A549 (cell line): ENCODE results near the gene SLC27A2. TPM values are rescaled to one million over a fixed set of nuclear protein-coding genes. Genes with fewer than 3 reads are reported as not detected.
A peak's percentile ranks its signal among the peaks of the same experiment; 100 is the strongest.

Experiments used
- ATAC-seq, 2 experiments: fragments of 200-7000 bp in 1 of 2; fragments of >200 bp in 1 of 2; cut with Nextera tagmentation in 1 of 2; cut with Tn5 transposase in 1 of 2; 3 replicates each; pipeline versions ENCODE4 v1.8.0 to v1.9.1; 2018 to 2020; ENCODE audit warnings: mild to moderate bottlenecking in 1 of 2, moderate library complexity in 1 of 2
- CTCF ChIA-PET: fragments of 300-600 bp; sonication (Branson Sonifier 250); formaldehyde crosslinking; extraction: SDS; loops from one replicate; lab custom pipeline; 2021; ENCODE audit warnings: antibody characterized with exemption, inconsistent platforms; lab: Yijun Ruan, JAX
- POLR2A ChIA-PET: fragments of 350-600 bp; formaldehyde crosslinking; extraction: SDS; loops from one replicate; lab custom pipeline; 2021; ENCODE audit warnings: antibody characterized with exemption, inconsistent platforms; lab: Yijun Ruan, JAX
- DNase-seq, 2 experiments: peaks; one replicate each; pipeline versions ENCODE4 v3.0.0 to v3.0.0-alpha.2; 2011 to 2016; ENCODE audit warnings: low read depth in 1 of 2, low spot score in 1 of 2
- FAIRE-seq: peaks from 2 replicates; lab custom pipeline; 2011; peaks lifted over from hg19 to GRCh38; lab: Jason Lieb, UNC
- H3K27ac ChIP-seq, 2 experiments: fragments of >200 bp; sonication (Bioruptor Twin); formaldehyde crosslinking; 3 replicates each; pipeline ENCODE4 v1.5.1; 2016 to 2017
- H3K4me1 ChIP-seq: fragments of >200 bp; sonication (Bioruptor Twin); formaldehyde crosslinking; 3 replicates; pipeline ENCODE4 v1.6.1; 2016
- H3K4me2 ChIP-seq: fragments of >200 bp; sonication (Bioruptor Twin); formaldehyde crosslinking; 3 replicates; pipeline ENCODE4 v1.6.1; 2016
- H3K4me3 ChIP-seq: fragments of >200 bp; sonication (Bioruptor Twin); formaldehyde crosslinking; 3 replicates; pipeline ENCODE4 v1.5.1; 2016
- H3K9me3 ChIP-seq: fragments of >200 bp; sonication (Bioruptor Twin); formaldehyde crosslinking; 3 replicates; pipeline ENCODE4 v1.6.1; 2016
- ATOH8 ChIP-seq: fragments of 250-450 bp; sonication (Bioruptor Pico); IDR thresholded peaks from 2 replicates; pipeline ENCODE4 v1.5.0; 2020; ENCODE audit warnings: low read depth, mild to moderate bottlenecking, moderate library complexity
- CBX2 ChIP-seq: fragments of 200-600 bp; sonication (generic); IDR thresholded peaks from 2 replicates; pipeline ENCODE4 v1.6.1; 2016; ENCODE audit warnings: low read depth, mild to moderate bottlenecking, borderline replicate concordance
- CEBPB ChIP-seq, 2 experiments: fragments of >200 bp in 1 of 2; sonication (Bioruptor Twin) in 1 of 2; formaldehyde crosslinking in 1 of 2; IDR thresholded peaks; 2 replicates each; pipeline ENCODE4 v1.6.1; 2012 to 2016
- CHD4 ChIP-seq: fragments of 200-600 bp; sonication (generic); IDR thresholded peaks from 2 replicates; pipeline ENCODE4 v1.6.1; 2016; ENCODE audit warnings: antibody characterized with exemption, mild to moderate bottlenecking, borderline replicate concordance
- EHMT2 ChIP-seq: fragments of 200-600 bp; sonication (generic); IDR thresholded peaks from 2 replicates; pipeline ENCODE4 v1.6.1; 2016; ENCODE audit warnings: antibody characterized with exemption, low read depth, mild to moderate bottlenecking, moderate library complexity
- ELK1 ChIP-seq: fragments of 150-350 bp; IDR thresholded peaks from 2 replicates; pipeline ENCODE4 v1.6.1; 2014; ENCODE audit warnings: low read depth, mild to moderate bottlenecking, low read length
- EP300 ChIP-seq, 2 experiments: fragments of >200 bp; sonication (Bioruptor Twin); formaldehyde crosslinking; IDR thresholded peaks; 2 replicates in 1 of 2; 3 replicates in 1 of 2; pipeline ENCODE4 v1.6.1; 2016 to 2017
- ESRRA ChIP-seq: fragments of 150-350 bp; IDR thresholded peaks from 2 replicates; pipeline ENCODE4 v1.6.1; 2014; ENCODE audit warnings: mild to moderate bottlenecking, low read length, borderline replicate concordance
- FOSB ChIP-seq: fragments of 250-450 bp; sonication (Bioruptor Pico); IDR thresholded peaks from 2 replicates; pipeline ENCODE4 v1.5.0; 2020; ENCODE audit warnings: mild to moderate bottlenecking, moderate library complexity
- FOXS1 ChIP-seq: fragments of 250-450 bp; sonication (Bioruptor Pico); IDR thresholded peaks from 2 replicates; pipeline ENCODE4 v1.5.0; 2020; ENCODE audit warnings: mild to moderate bottlenecking, moderate library complexity
- GATA3 ChIP-seq: IDR thresholded peaks from 2 replicates; pipeline ENCODE4 v1.6.1; 2012; ENCODE audit warnings: borderline replicate concordance
- HOXB5 ChIP-seq: fragments of 250-450 bp; sonication (Bioruptor Pico); IDR thresholded peaks from 2 replicates; pipeline ENCODE4 v1.5.0; 2020; ENCODE audit warnings: mild to moderate bottlenecking, moderate library complexity
- JUN ChIP-seq, 2 experiments: fragments of >200 bp; sonication (Bioruptor Twin); formaldehyde crosslinking; IDR thresholded peaks; 2 replicates in 1 of 2; 3 replicates in 1 of 2; pipeline ENCODE4 v1.6.1; 2016 to 2017
- KDM1A ChIP-seq: fragments of 200-600 bp; sonication (generic); IDR thresholded peaks from 2 replicates; pipeline ENCODE4 v1.6.1; 2016; ENCODE audit warnings: low read depth, mild to moderate bottlenecking
- MAFK ChIP-seq: fragments of 450-650 bp; IDR thresholded peaks from 2 replicates; pipeline ENCODE4 v1.6.1; 2014; ENCODE audit not compliant: partially characterized antibody
- MAZ ChIP-seq: fragments of 150-350 bp; IDR thresholded peaks from 2 replicates; pipeline ENCODE4 v1.6.1; 2014; ENCODE audit warnings: antibody characterized with exemption, low read depth, low read length, borderline replicate concordance
- MYC ChIP-seq: IDR thresholded peaks from 2 replicates; pipeline ENCODE4 v1.6.1; 2012; ENCODE audit warnings: mild to moderate bottlenecking, inconsistent platforms, low read length, improper control_type of control experiment, borderline replicate concordance
- NR3C1 ChIP-seq: fragments of >200 bp; sonication (Bioruptor Twin); formaldehyde crosslinking; IDR thresholded peaks from 3 replicates; pipeline ENCODE4 v1.6.1; 2017
- POLR2A ChIP-seq: IDR thresholded peaks from 2 replicates; pipeline ENCODE4 v1.6.1; 2012; ENCODE audit warnings: mild to moderate bottlenecking, low read length
- POLR2AphosphoS2 ChIP-seq: conservative IDR thresholded peaks from 2 replicates; pipeline ENCODE4 v1.6.1; 2012; ENCODE audit warnings: low read length, improper control_type of control experiment, inconsistent platforms
- RAD21 ChIP-seq, 2 experiments: fragments of >200 bp in 1 of 2; sonication (Bioruptor Twin) in 1 of 2; formaldehyde crosslinking in 1 of 2; IDR thresholded peaks in 1 of 2; conservative IDR thresholded peaks in 1 of 2; 2 replicates in 1 of 2; 3 replicates in 1 of 2; pipeline ENCODE4 v1.6.1; 2012 to 2018; ENCODE audit warnings: inconsistent platforms in 1 of 2
- RNF2 ChIP-seq: fragments of 200-600 bp; sonication (generic); IDR thresholded peaks from 2 replicates; pipeline ENCODE4 v1.6.1; 2016; ENCODE audit warnings: low read depth, mild to moderate bottlenecking, antibody characterized with exemption, moderate library complexity, borderline replicate concordance
- TP53 ChIP-seq: fragments of 250-450 bp; sonication (Bioruptor Pico); IDR thresholded peaks from 2 replicates; pipeline ENCODE4 v1.5.0; 2021; ENCODE audit warnings: mild to moderate bottlenecking, moderate library complexity
- ZC3H11A ChIP-seq: fragments of 450-650 bp; IDR thresholded peaks from 2 replicates; pipeline ENCODE4 v1.6.1; 2014; ENCODE audit warnings: antibody characterized with exemption, mild to moderate bottlenecking
- ZNF302 ChIP-seq: fragments of 250-450 bp; sonication (Bioruptor Pico); IDR thresholded peaks from 2 replicates; pipeline ENCODE4 v1.9.0; 2021; ENCODE audit warnings: inconsistent platforms, mild to moderate bottlenecking, moderate library complexity
- ZSCAN20 ChIP-seq: fragments of 250-450 bp; sonication (Bioruptor Pico); IDR thresholded peaks from 2 replicates; pipeline ENCODE4 v1.8.0; 2022; ENCODE audit warnings: mild to moderate bottlenecking, moderate library complexity
- WGBS: methylation state at CpG from one replicate; pipeline ENCODE4 v1.1.6; 2017; ENCODE audit errors: missing lambda C conversion rate; 5-methylcytosine and 5-hydroxymethylcytosine counted together
- polyA plus RNA-seq, 4 experiments: library from polyadenylated mRNA; depleted of rRNA in 3 of 4; stranded (reverse); fragments of >200 nt; fragmentation: RNase III in 1 of 4; extraction: RNeasy Plus Mini Kit Qiagen cat#74134 plus additional on column Dnase treatment in 1 of 4; gene quantifications; 2 replicates in 3 of 4; 3 replicates in 1 of 4; pipeline ENCODE4 v1.2.3, GENCODE V29; 2011 to 2017

The SLC27A2 gene
- polyA plus RNA-seq, 2 of the 4 experiments (the other 2 are of a cell fraction), result 36.0 to 44.1 TPM

GRCh38 chr15:50180582-50180981 lies 1.4 kb upstream of the SLC27A2 start:
- H3K9me3 ChIP-seq, result no peaks in the 10 kb centered on the region
- peaks cover 27% of the 10 kb centered on the region; the same call in 2 of the 3 replicates for H3K4me1 ChIP-seq
- ChIA-PET CTCF (interaction anchor here (0.9 to 10.0 kb wide), 11 partner anchors 11 to 163 kb away, joined by 3 to 87 read pairs (median 9); no protein-coding TSS in a partner anchor), POLR2A (no interaction called here)
- H3K4me2 ChIP-seq, result no peak overlapping the region
- H3K27ac ChIP-seq, result peak overlapping the region in 1 of 2 experiments; percentile 13; a peak in 1 of 6 replicates
- no peak for TF ChIP-seq HOXB5 (CRISPR knock-in tag)
- no peak for TF ChIP-seq ZNF302 (CRISPR knock-in tag)
- TF ChIP-seq FOXS1 (CRISPR knock-in tag), result no peak
- TF ChIP-seq EHMT2, result no peak
- TF ChIP-seq FOSB (CRISPR knock-in tag), result no peak
- TF ChIP-seq EP300 (IDR thresholded peaks at IDR 0.05), result no peak
- no peak for TF ChIP-seq ATOH8 (CRISPR knock-in tag)
- TF ChIP-seq CBX2, result no peak
- TF ChIP-seq RNF2, result no peak
- TF ChIP-seq ELK1, result no peak
- TF ChIP-seq, all 56 proteins: peak for 0
- FAIRE-seq (no peak), ATAC-seq (no peak), DNase-seq (no peak)
- H3K4me3 ChIP-seq, result no peak overlapping the region
- WGBS, result 83% methylated on average over 7 of the region's 7 CpGs

GRCh38 chr15:50181201-50181968 lies 611 bp upstream of the SLC27A2 start:
- no peak for ATAC-seq
- no peak for FAIRE-seq
- H3K4me1 ChIP-seq, result peaks cover 27% of the 10 kb centered on the region; the same call in 2 of the 3 replicates
- H3K4me3 ChIP-seq, result peak overlapping the region; percentile 73
- CTCF ChIA-PET, result interaction anchor here (0.8 to 10.0 kb wide), 20 partner anchors 8 to 134 kb away, joined by 3 to 87 read pairs (median 4); no protein-coding TSS in a partner anchor
- 78% methylated on average over 16 of the region's 16 CpGs for WGBS
- peak overlapping the region; percentile 95 for H3K4me2 ChIP-seq
- H3K9me3 ChIP-seq, result no peaks in the 10 kb centered on the region
- H3K27ac ChIP-seq, result peak overlapping the region; percentile 76 to 88
- POLR2A ChIA-PET, result interaction anchor here (0.9 to 1.0 kb wide), 2 partner anchors 9 to 33 kb away, joined by 3 to 4 read pairs; no protein-coding TSS in a partner anchor
- DNase-seq, result no peak
- no peak for TF ChIP-seq TP53 (CRISPR knock-in tag)
- TF ChIP-seq MYC, result no peak
- TF ChIP-seq CHD4, result no peak
- no peak for TF ChIP-seq JUN (IDR thresholded peaks at IDR 0.05)
- TF ChIP-seq ZSCAN20, result no peak
- TF ChIP-seq RAD21 (conservative IDR thresholded peaks at IDR 0.05 in 1 of 2, IDR thresholded peaks at IDR 0.05 in 1 of 2), result no peak
- TF ChIP-seq ZC3H11A, result no peak
- TF ChIP-seq CEBPB (IDR thresholded peaks at IDR 0.05), result no peak
- TF ChIP-seq MAFK, result no peak
- TF ChIP-seq KDM1A, result no peak
- TF ChIP-seq ZNF302 (CRISPR knock-in tag), result no peak
- no peak for TF ChIP-seq NR3C1
- TF ChIP-seq ESRRA, result no peak
- no peak for TF ChIP-seq MAZ
- TF ChIP-seq GATA3, result no peak
- no peak for TF ChIP-seq POLR2AphosphoS2
- no peak for TF ChIP-seq POLR2A
- TF ChIP-seq, all 56 proteins: peak for 0
